C4-2B (cell line): ENCODE data around the gene YPEL1.

Experiments
- CTCF ChIP-seq: fragments of 450-650 bp; conservative IDR thresholded peaks from 2 replicates; pipeline ENCODE4 v1.5.1; 2017; ENCODE audit warnings: mild to moderate bottlenecking
- ZFX ChIP-seq: fragments of 450-650 bp; IDR thresholded peaks from 2 replicates; pipeline ENCODE4 v1.6.1; 2017

DNA sequence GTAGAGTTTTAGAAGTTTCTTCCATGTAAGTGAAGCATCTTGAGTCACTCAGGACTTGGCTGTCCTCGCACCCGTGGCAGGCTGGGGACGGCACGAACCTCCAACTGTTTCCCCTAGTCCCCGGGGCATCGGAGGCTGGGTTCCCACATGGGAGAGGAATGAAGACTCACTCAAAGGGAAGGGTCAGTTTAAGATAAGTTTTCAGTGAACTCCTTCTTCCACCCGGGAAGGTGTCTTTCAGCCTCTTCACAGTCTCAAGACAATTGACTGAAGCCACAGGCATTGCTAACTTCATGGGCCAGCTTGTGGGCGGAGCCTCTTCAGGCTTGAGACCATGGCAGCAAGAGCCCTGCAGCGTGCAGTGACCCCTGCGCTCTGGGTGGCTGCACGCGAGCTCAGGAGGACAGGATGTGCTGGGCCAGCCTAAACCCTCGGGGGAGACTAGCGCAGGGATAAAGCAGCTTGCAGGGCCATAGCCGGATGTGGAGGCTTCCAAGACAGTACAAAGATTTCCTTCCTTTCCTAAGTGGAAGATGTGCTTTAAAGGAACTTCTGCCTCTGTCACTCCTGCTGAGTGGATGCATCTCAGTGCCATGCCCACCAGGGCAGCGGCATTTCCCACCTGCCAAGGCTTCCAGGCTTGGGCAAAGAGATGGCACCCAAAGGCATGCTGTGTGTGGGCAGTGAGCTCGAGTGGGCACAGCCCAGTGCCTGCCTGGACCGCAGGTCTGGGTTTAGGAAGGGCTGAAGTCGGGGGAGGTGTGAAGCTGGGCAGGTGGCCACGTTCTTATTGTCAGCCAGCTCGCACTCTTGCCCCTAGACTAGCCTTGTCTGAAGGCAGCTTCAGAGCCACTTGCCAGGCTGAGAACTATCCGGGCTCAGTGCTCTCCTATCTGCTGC, 36.9 kb downstream of the YPEL1 start:
- TF ChIP-seq CTCF: no peak
- TF ChIP-seq ZFX: no peak
